Measurements from ENCODE around the gene RPS6KB2. TPM values are rescaled to one million over a fixed set of nuclear protein-coding genes. Genes with fewer than 3 reads are reported as not detected.
A peak's percentile ranks its signal among the peaks of the same experiment; 100 is the strongest.

Gene RPS6KB2
- total RNA-seq, 4 donors from 2014 or later = 53.5 to 108 (median 75.9) TPM

GRCh38 chr11:67450796-67451657, 22.7 kb downstream of the RPS6KB2 start:
- TF ChIP-seq CTCF (IDR thresholded peaks at IDR 0.05) (no peak), POLR2A (IDR thresholded peaks at IDR 0.05) (no peak), EP300 (IDR thresholded peaks at IDR 0.05; ENCODE audit: low read depth) (no peak), POLR2AphosphoS5 (IDR thresholded peaks at IDR 0.05) (no peak)
- WGBS, 2 donors (ENCODE audit: low coverage in 1 of 2) = 87 to 100% methylated on average over 6 to 25 of the region's 25 CpGs
- Histone ChIP-seq H3K27ac (no peak overlapping the region), H3K36me3 (no peaks in the 10 kb centered on the region), H3K4me1 (no peaks in the 10 kb centered on the region), H3K9me3 (no peaks in the 10 kb centered on the region), H3K27me3 (no peaks in the 10 kb centered on the region), H3K4me3 (no peak overlapping the region)
- DNase-seq = no peak
- intact Hi-C loops (cut with DNase I; ENCODE audit: low total_unique reads) = no loop called here
- in situ Hi-C loops (cut with MboI; ENCODE audit: low pct_ligation_motif_present in 1 of 4, low pct_unique_long_range_greater_than_20kb in 1 of 4, low sequenced_read_pairs in 3 of 4) = no loop called here

GRCh38 chr11:67451658-67451976, 23.3 kb downstream of the RPS6KB2 start:
- no peak overlapping the region for H3K27ac ChIP-seq
- WGBS, 2 donors (ENCODE audit: low coverage in 1 of 2) = 94% methylated on average over 14 of the region's 14 CpGs; no CpG with 5 or more reads in 1 of the 2 donors
- in situ Hi-C loops (cut with MboI; ENCODE audit: low pct_ligation_motif_present in 1 of 4, low pct_unique_long_range_greater_than_20kb in 1 of 4, low sequenced_read_pairs in 3 of 4) = no loop called here

GRCh38 chr11:67452141-67452952, 24.1 kb downstream of the RPS6KB2 start, which contains the start of gene GPR152:
GPR152 (minus strand) TSS chr11:67452729; CDS start chr11:67452724, 5 bp downstream.
- DNase-seq = no peak
- peak within 1 kb of the TSS in 1 of 4 donors; percentile 7 for H3K27ac ChIP-seq
- intact Hi-C loops (cut with DNase I; ENCODE audit: low total_unique reads) = no loop called here
- in situ Hi-C loops (cut with MboI; ENCODE audit: low pct_ligation_motif_present in 1 of 4, low pct_unique_long_range_greater_than_20kb in 1 of 4, low sequenced_read_pairs in 3 of 4) = no loop called here
- no peaks in the 10 kb centered on the region for H3K27me3 ChIP-seq
- no peak for TF ChIP-seq EP300 (IDR thresholded peaks at IDR 0.05; ENCODE audit: low read depth)
- TF ChIP-seq CTCF (IDR thresholded peaks at IDR 0.05) = no peak
- TF ChIP-seq POLR2A (IDR thresholded peaks at IDR 0.05) = no peak
- TF ChIP-seq POLR2AphosphoS5 (IDR thresholded peaks at IDR 0.05) = no peak
- no peak within 1 kb of the TSS for H3K4me3 ChIP-seq
- H3K4me1 ChIP-seq = no peaks in the 10 kb centered on the region
- H3K9me3 ChIP-seq = no peaks in the 10 kb centered on the region
- WGBS, 2 donors (ENCODE audit: low coverage in 1 of 2) = 83% methylated on average over 31 of the region's 33 CpGs; no CpG with 5 or more reads in 1 of the 2 donors
- H3K36me3 ChIP-seq = no peaks in the 10 kb centered on the region

More at GRCh38 chr11:67451658-67451976, 23.3 kb downstream of the RPS6KB2 start:
- TF ChIP-seq EP300 (IDR thresholded peaks at IDR 0.05; ENCODE audit: low read depth) (no peak), POLR2A (IDR thresholded peaks at IDR 0.05) (no peak), CTCF (IDR thresholded peaks at IDR 0.05) (no peak), POLR2AphosphoS5 (IDR thresholded peaks at IDR 0.05) (no peak)
- Histone ChIP-seq H3K36me3 (no peaks in the 10 kb centered on the region), H3K27me3 (no peaks in the 10 kb centered on the region), H3K4me1 (no peaks in the 10 kb centered on the region), H3K4me3 (no peak overlapping the region), H3K9me3 (no peaks in the 10 kb centered on the region)
- intact Hi-C loops (cut with DNase I; ENCODE audit: low total_unique reads) = no loop called here
- DNase-seq = no peak
